ENCODE results near the gene TMEM238L.
"Not testable (repeated sequence)": the region's sequence is repeated elsewhere in the genome, so short reads cannot be mapped to it uniquely, and the experiment has no call there.

Gene TMEM238L, protein sequence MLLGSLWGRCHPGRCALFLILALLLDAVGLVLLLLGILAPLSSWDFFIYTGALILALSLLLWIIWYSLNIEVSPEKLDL

GRCh38 chr17:10803830-10804475, at the start of gene TMEM238L:
Gene TMEM238L (minus strand): TSS chr17:10804099. CDS start chr17:10803963, 136 bp downstream.
- DNase-seq, result no peak

- DNase-seq, result not testable (repeated sequence)
Observed at GRCh38 chr17:10846636-10847035, 42.7 kb upstream of the TMEM238L start.

DNA sequence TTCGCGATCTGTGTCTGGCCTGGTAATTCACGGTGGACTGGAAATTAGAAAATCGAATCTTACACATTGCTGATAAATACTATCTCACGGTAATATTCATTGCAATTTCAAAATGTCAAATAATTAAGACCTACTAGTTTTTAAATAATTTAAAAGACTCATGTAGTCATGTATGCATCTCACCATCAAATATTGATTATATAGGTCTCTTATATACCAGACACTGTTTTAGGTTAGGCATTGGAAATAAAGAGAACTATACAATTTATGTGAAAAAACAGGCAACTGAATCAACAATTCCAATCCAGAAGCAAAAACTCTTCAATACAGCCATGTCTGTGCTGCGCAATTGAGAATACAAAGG, 41.5 kb upstream of the TMEM238L start:
- DNase-seq, result no peak

DNA sequence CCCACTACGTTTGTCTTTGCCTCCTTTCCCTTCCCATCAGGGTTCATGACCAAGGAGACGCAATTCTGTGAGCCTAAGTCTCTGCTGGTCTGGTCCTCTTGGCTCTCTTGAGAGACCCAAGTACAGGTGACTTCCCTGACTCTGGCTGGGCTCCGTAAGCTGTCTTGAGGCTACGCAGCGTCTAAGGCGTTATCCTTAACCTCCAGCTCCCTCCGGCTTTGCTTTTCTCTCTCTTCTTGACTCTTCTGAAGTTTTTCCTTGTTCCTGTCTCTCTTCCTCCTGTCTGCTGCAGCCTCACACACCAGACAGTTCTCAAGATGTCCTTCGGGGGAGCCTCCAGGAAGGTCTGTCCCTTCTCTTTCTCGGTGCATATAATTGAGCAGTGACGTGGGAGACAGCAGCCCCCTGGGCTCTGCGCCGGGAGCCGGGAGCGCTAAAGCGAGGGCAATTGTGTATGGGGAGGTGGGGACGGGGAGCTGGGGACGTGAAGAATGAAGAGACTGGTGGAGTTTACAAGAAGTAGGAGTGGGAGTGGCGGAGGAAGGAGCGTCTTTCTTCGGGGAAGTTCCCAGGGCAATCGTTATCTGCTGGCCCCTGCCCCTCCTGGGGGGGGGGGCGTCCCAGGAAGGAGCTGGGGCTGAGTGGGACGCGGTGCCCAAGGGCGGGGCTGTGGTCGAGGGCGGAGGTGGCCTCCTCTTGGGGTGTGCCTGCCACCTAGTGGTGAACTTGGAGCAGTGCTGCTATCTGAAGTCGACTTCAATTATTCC, 40.9 kb upstream of the TMEM238L start:
- peak; percentile 3 for DNase-seq

DNA sequence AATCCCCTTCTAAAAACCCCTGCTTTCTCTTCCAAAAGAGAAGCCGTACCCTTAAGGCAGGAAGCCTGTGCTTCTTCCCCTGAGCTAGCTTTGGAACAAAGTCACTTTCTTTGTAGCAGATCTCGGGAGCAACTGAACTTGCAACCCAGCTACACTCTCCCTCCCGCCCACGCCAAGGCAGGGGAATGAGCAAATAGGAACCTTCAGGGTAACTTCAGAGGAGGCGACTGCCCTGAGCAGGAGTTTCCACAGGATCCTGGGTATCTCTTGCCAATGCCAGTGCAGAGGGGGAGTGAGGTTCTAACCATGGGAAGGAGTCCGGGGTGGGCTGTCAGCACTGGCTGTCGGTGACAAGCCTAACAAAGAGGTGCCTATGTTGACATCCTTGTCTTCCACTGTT, 39.9 kb upstream of the TMEM238L start:
- no peak for DNase-seq

DNA sequence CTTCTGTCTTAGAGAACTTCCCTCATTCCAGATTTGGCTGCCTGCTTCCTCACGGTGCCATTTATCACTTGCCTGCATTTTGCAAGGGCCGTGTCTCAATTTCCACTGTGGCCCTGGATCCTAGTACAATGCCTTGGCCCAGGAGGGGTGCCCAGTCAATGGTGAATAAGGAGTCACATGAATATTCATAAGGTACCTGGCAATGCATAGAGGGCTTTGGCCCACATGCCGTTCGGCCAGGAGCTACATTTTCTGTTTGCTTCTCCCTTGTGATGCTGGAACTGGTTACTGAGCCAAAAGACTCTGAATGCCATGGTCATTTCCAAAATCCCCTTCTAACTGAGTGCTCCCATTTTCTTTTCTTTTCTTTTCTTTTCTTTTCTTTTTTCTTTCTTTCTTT, 38.8 kb upstream of the TMEM238L start:
- no peak for DNase-seq

GRCh38 chr17:10838682-10839081, 34.8 kb upstream of the TMEM238L start:
- DNase-seq, result no peak

DNA sequence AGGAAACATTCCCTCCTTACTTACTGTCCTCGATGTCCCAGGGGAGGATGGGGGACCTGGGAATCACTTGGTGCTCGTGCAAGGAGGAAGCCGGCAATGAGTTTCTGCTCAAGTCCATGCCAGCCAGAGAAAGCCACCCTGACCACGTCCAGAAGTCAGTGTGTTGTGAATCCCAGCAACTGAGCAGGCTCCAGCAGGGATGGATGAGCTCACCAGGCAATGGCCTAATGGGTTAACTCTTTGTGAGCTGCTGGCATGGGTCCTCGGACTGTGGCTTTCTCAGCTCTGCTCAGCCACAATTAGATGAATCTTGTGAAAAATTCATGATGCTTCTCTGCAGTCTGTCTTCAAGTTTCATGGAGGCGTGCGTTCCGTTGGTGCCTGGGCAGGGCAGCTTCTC, 34.0 kb upstream of the TMEM238L start, which contains the start of gene PIRT:
TSS of gene PIRT (minus strand) at position 167 of the 400 bp plus-strand sequence. CDS start 12,442 bp downstream, outside the sequence.
- no peak for DNase-seq

DNA sequence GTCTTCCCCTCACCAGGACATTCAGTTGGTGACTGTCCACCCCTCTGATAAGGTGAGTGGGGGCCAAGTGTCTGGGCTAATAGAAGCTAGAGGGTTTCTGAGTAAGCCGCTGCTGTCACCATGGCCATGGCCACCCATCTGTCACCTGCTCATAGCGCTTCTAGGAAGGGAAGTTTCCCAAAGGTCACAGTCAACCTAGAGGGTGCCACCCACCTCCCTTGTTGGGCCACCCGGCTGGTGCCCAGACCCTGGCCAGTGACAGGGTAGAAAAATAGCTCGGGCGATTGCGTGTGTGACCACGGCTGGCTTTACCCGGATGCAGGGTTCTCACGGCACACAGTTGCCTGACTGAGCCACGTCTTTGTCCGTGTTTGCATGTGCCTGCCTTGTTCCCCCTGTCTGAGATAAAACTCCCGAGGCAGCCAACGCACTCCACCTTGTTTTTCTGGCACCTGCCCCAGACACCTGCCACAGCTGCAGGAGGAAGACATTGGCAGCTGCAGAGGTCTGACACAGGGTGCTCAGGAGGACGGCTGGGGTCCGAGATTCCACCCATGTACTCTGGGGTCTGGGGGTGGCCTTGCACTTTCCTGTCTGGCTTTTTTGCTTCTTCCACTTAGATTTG, 33.2 kb upstream of the TMEM238L start:
- DNase-seq, result no peak

DNA sequence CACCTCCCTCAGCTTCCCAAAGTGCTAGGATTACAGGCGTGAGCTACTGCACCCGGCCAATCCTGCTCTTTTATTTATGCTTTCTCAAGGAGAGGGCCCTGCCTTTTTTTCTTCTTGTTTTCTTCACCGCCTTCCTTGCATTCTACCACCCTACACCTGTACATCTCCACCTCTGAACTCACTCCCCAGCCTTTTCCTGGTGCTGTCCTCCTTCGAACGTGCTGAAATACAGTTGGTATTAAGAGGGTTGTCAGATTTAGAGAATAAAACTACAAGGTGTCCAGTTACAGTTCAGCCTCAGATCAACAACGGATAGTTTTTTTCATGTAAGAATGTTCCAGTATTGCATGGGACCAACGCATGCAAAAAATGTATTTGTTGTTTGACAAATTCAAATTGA, 32.2 kb upstream of the TMEM238L start:
- no peak for DNase-seq

DNA sequence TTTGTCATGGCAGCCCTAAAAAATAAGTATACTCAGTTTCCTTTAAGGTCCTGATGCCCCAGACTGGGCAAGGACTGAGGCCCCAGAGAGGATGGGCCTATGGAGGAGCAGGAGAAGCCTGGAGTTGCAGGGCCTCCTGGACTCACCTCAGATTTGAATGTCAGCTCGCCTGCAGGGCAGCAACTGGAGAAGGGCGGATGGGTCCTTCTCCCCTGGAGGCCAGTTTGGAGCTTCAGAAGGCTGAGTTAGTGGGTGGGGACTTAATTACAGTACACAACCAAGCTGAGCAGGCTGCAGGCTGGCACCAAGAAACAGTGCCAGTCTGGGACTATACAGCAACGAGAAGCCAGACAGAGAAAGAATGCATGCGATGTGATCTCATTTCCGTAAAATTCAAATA, 27.8 kb upstream of the TMEM238L start:
- no peak for DNase-seq

- no peak for DNase-seq
Observed at GRCh38 chr17:10827898-10828552, 24.1 kb upstream of the TMEM238L start.

DNA sequence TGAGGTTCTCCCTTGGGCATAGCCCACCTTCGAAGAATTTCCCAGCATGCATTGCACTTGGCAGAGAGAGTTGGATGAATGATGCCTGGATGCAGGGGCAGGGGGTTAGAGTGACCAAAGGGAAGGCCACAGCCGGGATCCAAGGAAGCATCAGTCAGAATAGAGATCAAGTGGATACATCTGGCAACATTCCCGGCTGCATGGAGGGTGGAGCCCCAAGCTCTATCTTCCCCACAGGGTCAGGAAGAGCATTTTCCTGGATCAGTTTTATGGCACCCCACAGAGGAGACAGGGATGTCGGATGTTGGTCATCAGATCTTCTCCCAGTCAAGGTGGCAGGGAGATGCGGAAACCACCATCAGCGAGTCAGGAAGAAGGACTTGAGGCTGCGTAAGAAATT, 21.0 kb upstream of the TMEM238L start:
- no peak for DNase-seq

- no peak for DNase-seq
Observed at GRCh38 chr17:10821770-10822169, 17.9 kb upstream of the TMEM238L start.

DNA sequence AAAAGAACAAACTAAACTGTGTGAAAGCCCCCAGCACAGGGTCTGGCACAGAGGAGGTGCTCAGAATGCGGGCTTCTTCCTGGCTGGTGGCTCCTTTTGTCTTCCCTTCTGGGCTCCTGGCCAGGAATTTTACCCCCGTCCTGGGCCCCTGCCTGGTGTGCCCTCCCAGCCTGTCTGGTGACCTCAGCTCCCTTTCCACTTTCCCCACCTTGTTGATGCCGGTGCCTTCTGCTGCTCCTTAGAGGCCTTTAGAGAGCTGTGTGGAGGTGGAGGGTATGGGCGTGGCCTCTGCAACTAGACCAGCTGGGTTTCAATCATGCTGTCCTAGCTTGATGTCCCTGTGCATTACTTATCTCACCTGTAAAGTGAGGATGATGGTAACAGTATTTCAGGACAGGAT, 17.2 kb upstream of the TMEM238L start:
- no peak for DNase-seq

- no peak for DNase-seq
Observed at GRCh38 chr17:10815319-10815718, 11.4 kb upstream of the TMEM238L start.

GRCh38 chr17:10814075-10814474, 10.2 kb upstream of the TMEM238L start:
- no peak for DNase-seq

DNA sequence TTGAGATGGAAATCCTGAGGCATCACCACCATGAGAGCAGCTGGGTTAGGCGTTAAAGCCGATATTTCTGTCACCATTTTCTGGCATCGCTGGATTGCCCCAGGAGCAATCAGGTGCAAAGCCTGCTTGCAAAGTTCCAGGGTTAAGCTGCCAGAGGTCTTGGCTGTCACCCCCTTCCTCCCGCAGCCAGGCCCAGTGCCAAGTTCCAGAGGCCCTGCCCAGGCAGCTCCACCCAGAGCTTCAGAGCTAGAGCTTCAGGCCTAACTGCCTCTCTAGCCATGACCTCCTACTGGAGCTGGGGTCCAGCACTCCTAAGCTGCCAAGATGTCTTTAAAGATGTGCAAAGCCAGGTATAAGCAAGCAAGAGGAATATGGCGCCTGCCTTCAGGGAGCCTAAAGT, 8.8 kb upstream of the TMEM238L start:
- DNase-seq, result no peak

- DNase-seq, result no peak
Observed at GRCh38 chr17:10809605-10810004, 5.7 kb upstream of the TMEM238L start.

- DNase-seq, result no peak
Observed at GRCh38 chr17:10807704-10808128, 3.8 kb upstream of the TMEM238L start.

GRCh38 chr17:10806545-10807262, 2.8 kb upstream of the TMEM238L start:
- DNase-seq, result no peak

DNA sequence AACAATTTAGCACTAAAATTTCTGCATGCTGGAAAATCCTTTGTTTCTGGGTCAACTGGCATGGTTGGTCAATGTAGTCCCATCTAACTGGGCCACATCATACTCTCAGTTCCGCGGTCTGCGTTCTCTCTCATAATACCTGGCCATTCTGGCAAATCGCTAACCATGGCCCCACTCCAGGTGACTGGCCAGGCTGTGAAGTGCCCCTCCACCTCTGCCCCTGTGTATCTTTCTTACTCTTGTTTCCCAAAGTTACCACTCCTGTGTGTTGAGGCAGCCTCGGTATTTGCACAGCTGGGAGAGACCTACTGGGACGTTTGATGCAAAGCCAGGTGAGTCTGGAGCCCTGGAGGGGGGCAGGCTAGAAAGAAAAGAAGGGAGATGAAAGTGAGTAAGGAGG, 2.0 kb upstream of the TMEM238L start:
- DNase-seq, result no peak

DNA sequence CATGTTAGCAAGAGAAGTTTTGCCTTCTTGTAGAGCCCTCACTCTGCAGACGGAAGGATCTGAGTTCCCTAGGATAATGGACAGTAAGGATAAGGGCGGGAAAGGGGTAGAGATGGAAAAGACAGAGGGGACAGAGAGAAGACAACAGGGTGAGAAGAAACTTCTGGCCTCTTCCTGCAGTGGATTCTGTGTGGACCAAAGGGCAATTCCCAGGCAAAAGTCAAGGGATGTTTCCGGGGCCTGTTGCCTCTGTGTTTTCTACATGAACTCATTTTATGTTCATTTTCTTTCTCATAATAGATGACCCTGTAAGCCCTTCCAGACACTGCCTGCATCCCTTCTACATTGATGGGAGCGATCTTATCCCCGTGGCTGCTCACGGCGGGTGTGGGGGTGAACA, 647 bp upstream of the TMEM238L start:
- DNase-seq, result no peak
